K562 (cell line): ENCODE results near the gene ELF2. TPM values are rescaled to one million over a fixed set of nuclear protein-coding genes. Genes with fewer than 3 reads are reported as not detected.

Experiments
- ARNT ChIP-seq, 2 experiments: fragments of 450-650 bp; IDR thresholded peaks; 2 replicates each; pipeline ENCODE4 v1.6.1; 2016; ENCODE audit warnings: mild to moderate bottlenecking in 1 of 2
- BRF2 ChIP-seq: IDR thresholded peaks from 3 replicates; pipeline ENCODE4 v1.6.1; 2011; ENCODE audit warnings: borderline replicate concordance, mild to moderate bottlenecking; ENCODE audit not compliant: insufficient read length, insufficient read depth
- DPF2 ChIP-seq: fragments of 450-650 bp; IDR thresholded peaks from 2 replicates; pipeline ENCODE4 v1.6.1; 2016
- ELF2 ChIP-seq: fragments of 250-450 bp; sonication (Bioruptor Pico); IDR thresholded peaks from 2 replicates; pipeline ENCODE4 v1.5.0; 2021; ENCODE audit warnings: mild to moderate bottlenecking
- HCFC1 ChIP-seq: IDR thresholded peaks from 2 replicates; pipeline ENCODE4 v1.6.1; 2012; ENCODE audit warnings: low read depth, low read length, improper control_type of control experiment
- HLTF ChIP-seq: fragments of 450-650 bp; IDR thresholded peaks from 2 replicates; pipeline ENCODE4 v1.6.1; 2016
- LARP7 ChIP-seq: fragments of 450-650 bp; IDR thresholded peaks from 2 replicates; pipeline ENCODE4 v1.6.1; 2016
- MAZ ChIP-seq, 2 experiments: fragments of 450-650 bp in 1 of 2; sonication (generic) in 1 of 2; formaldehyde crosslinking; IDR thresholded peaks in 1 of 2; conservative IDR thresholded peaks in 1 of 2; 2 replicates each; pipeline versions ENCODE4 v1.4.0 to v1.5.0; 2020; ENCODE audit warnings: mild to moderate bottlenecking in 1 of 2, missing genetic modification reagents in 1 of 2
- MCM7 ChIP-seq, 2 experiments: fragments of 450-650 bp; IDR thresholded peaks; 2 replicates each; pipeline ENCODE4 v1.6.1; 2016 to 2018
- MEF2D ChIP-seq: conservative IDR thresholded peaks from 2 replicates; pipeline ENCODE4 v1.6.1; 2016; ENCODE audit warnings: low read depth, missing genetic modification characterization, missing compliant biosample characterization
- MTA1 ChIP-seq: fragments of 450-650 bp; IDR thresholded peaks from 2 replicates; pipeline ENCODE4 v1.6.1; 2017; ENCODE audit warnings: borderline replicate concordance
- MTA2 ChIP-seq: fragments of 450-650 bp; IDR thresholded peaks from 2 replicates; pipeline ENCODE4 v1.6.1; 2016; ENCODE audit warnings: low read depth
- NCOR1 ChIP-seq: fragments of 450-650 bp; IDR thresholded peaks from 2 replicates; pipeline ENCODE4 v1.6.1; 2016; ENCODE audit warnings: mild to moderate bottlenecking, moderate library complexity
- NFXL1 ChIP-seq: fragments of 450-650 bp; formaldehyde crosslinking; IDR thresholded peaks from 2 replicates; pipeline ENCODE4 v1.4.0; 2021; ENCODE audit warnings: mild to moderate bottlenecking
- POLR3G ChIP-seq: IDR thresholded peaks from 2 replicates; pipeline ENCODE4 v1.6.1; 2011; ENCODE audit not compliant: insufficient read length, insufficient replicate concordance; ENCODE audit errors: extremely low read depth
- TRIM24 ChIP-seq, 2 experiments: fragments of 450-650 bp; IDR thresholded peaks; 2 replicates each; pipeline ENCODE4 v1.6.1; 2016
- ZBTB2 ChIP-seq: fragments of 450-650 bp; IDR thresholded peaks from 2 replicates; pipeline ENCODE4 v1.6.1; 2016; ENCODE audit warnings: antibody characterized with exemption
- ZBTB5 ChIP-seq: fragments of 450-650 bp; IDR thresholded peaks from 2 replicates; pipeline ENCODE4 v1.6.1; 2017; ENCODE audit warnings: antibody characterized with exemption
- ZNF407 ChIP-seq: fragments of 450-650 bp; IDR thresholded peaks from 2 replicates; pipeline ENCODE4 v1.6.1; 2016; ENCODE audit warnings: low read depth
- polyA plus RNA-seq, 8 experiments: library from polyadenylated mRNA; depleted of rRNA in 4 of 8; stranded (reverse) in 5 of 8; unstranded in 3 of 8; fragments of >200 nt; fragmentation: Nextera tagmentation in 2 of 8; fragmentation: Illumina TruSeq in 1 of 8; extraction: Ambion mirVana in 2 of 8; extraction: Trizol in 1 of 8; gene quantifications; 2 replicates each; pipeline versions ENCODE4 v1.2.1 to v1.2.3, GENCODE V29; 2011 to 2014; ENCODE audit warnings: inconsistent platforms in 1 of 8, missing spikeins in 1 of 8
- total RNA-seq, 7 experiments: library from RNA; depleted of rRNA in 6 of 7; stranded (reverse); fragments of >200 nt in 6 of 7; fragmentation: Illumina TruSeq in 2 of 7; extraction: Trizol in 2 of 7; gene quantifications; 2 replicates each; pipeline versions ENCODE4 v1.2.1 to v1.2.3, GENCODE V29; 2011 to 2021; ENCODE audit warnings: low replicate concordance in 1 of 7

The ELF2 gene
- total and polyA plus RNA-seq, 9 of the 15 experiments (the other 6 are each of a cell fraction or from before 2014, with no cell fraction given), result 9.4 to 58.7 (median 41.6) TPM

GRCh38 chr4:139163806-139164206 lies 13.2 kb downstream of the ELF2 start (continued):
- 0 out of 2 replicates have a peak, but pooled peaks have one; percentile 19 for TF ChIP-seq ZNF407
- TF ChIP-seq MAZ (CRISPR knock-in tag; conservative IDR thresholded peaks at IDR 0.05 in 1 of 2, IDR thresholded peaks at IDR 0.05 in 1 of 2), result peak in 1 of 2 experiments; percentile 24; a peak in 1 of 4 replicates
- TF ChIP-seq DPF2, result peak; percentile 72
- TF ChIP-seq MTA2, result peak; percentile 69
- peak in 1 of 2 experiments; percentile 30; a peak in 1 of 4 replicates for TF ChIP-seq MCM7 (IDR thresholded peaks at IDR 0.05)
- peak; percentile 92 for TF ChIP-seq MTA1
- TF ChIP-seq ZBTB5, result peak; percentile 57; the same call in 1 of the 2 replicates
- peak in 1 of 2 experiments; percentile 52; a peak in 2 of 4 replicates for TF ChIP-seq TRIM24 (IDR thresholded peaks at IDR 0.05)
- TF ChIP-seq LARP7, result peak; percentile 97
- TF ChIP-seq NFXL1 (CRISPR knock-in tag), result no peak
- TF ChIP-seq POLR3G, result no peak
- no peak for TF ChIP-seq ELF2 (CRISPR knock-in tag)
- no peak for TF ChIP-seq BRF2
- peak; percentile 37; the same call in 1 of the 2 replicates for TF ChIP-seq MEF2D (tag)
- no peak for TF ChIP-seq HCFC1
- no peak for TF ChIP-seq HLTF
- peak; percentile 86 for TF ChIP-seq ZBTB2
- TF ChIP-seq NCOR1, result peak; percentile 6; the same call in 1 of the 2 replicates
- TF ChIP-seq ARNT (IDR thresholded peaks at IDR 0.05), result peak in 1 of 2 experiments; percentile 60; a peak in 1 of 4 replicates
